Omental fat pad (tissue), 4 donors: ENCODE results near the gene LCN12. TPM values are rescaled to one million over a fixed set of nuclear protein-coding genes. Genes with fewer than 3 reads are reported as not detected.

Source experiments
- ATAC-seq: fragments of 150-250 bp; one replicate; pipeline ENCODE4 v1.9.1; 2016; ENCODE audit warnings: mild to moderate bottlenecking, moderate library complexity; ENCODE audit not compliant: low FRiP score
- DNase-seq: peaks from one replicate; pipeline ENCODE4 v3.0.0-alpha.2; 2019; ENCODE audit warnings: low spot score
- total RNA-seq, 4 donors: library from RNA; depleted of rRNA; stranded (reverse); fragments of >200 nt; gene quantifications; one replicate each; pipeline ENCODE4 v1.1.0, GENCODE V29; 2016
- TF ChIP-seq, protein P1 (sequence below), 3 donors: fragments of 450-650 bp; IDR thresholded peaks; one replicate each; pipeline ENCODE4 v1.5.1; 2016 to 2017; ENCODE audit warnings: antibody characterized with exemption in 3 of 3, mild to moderate bottlenecking in 3 of 3, moderate library complexity in 2 of 3

LCN12 gene
- total RNA-seq, 4 donors from 2014 or later = 0.46 TPM; not detected in 3

DNA sequence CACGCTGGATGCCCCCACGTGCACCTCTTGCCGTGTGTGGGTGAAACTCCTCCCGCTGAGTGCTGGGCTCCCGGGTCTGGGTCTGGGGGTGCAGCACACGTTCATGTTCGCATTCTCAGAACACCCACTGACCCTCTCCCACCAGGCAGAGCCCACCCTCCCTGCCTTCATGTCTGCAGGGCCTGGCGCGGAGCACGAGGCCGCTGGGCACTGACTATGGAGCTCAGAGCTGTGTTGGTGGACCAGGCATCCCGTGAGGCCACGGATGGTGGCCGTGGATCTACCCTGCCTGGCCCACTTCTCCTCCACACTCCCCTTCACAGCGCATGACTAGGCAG lies 8.8 kb downstream of the LCN12 start:
- TF ChIP-seq, protein P1, sequence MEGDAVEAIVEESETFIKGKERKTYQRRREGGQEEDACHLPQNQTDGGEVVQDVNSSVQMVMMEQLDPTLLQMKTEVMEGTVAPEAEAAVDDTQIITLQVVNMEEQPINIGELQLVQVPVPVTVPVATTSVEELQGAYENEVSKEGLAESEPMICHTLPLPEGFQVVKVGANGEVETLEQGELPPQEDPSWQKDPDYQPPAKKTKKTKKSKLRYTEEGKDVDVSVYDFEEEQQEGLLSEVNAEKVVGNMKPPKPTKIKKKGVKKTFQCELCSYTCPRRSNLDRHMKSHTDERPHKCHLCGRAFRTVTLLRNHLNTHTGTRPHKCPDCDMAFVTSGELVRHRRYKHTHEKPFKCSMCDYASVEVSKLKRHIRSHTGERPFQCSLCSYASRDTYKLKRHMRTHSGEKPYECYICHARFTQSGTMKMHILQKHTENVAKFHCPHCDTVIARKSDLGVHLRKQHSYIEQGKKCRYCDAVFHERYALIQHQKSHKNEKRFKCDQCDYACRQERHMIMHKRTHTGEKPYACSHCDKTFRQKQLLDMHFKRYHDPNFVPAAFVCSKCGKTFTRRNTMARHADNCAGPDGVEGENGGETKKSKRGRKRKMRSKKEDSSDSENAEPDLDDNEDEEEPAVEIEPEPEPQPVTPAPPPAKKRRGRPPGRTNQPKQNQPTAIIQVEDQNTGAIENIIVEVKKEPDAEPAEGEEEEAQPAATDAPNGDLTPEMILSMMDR (IDR thresholded peaks at IDR 0.05) = no peak
- DNase-seq (no peak), ATAC-seq (no peak)

DNA sequence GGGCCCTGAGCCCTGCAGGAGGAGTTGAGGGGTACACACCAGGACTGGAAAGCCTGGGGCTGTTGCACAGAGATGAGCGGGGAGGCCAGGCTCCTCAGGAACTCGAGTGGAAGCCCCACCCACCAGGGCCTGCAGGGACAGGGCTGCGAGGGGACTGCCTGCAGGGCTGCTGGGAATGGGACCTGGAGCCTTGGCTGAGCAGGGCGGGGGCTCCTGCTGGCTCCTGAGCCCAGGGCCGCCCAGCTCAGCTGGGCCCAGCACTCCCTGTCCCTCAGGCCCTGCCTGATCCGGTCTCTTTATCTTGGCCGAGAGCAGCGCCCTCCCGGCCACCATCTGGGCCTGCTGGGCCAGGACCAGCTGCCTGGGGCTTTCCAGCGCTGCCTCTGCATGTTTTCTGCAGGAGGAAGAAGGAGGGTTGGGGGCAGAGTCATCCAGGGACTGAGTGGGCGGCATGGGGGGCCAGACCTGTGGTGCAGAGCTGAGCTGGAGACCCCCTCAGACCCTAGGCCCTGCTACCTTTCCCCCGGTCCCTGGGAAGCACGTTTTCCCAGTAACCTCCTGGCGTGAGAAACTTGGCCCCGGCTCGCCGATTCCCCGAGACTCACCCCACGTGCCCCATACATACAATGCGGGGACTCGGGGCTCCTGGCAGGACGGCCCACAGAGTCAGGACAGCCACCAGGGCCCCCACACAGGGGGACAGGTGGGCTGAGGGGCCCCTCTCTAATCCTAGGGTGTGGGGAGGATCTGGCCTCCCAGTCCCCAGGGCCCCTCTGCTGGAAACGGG lies 9.4 kb downstream of the LCN12 start:
- TF ChIP-seq, protein P1 (IDR thresholded peaks at IDR 0.05) = no peak
- no peak for DNase-seq

DNA sequence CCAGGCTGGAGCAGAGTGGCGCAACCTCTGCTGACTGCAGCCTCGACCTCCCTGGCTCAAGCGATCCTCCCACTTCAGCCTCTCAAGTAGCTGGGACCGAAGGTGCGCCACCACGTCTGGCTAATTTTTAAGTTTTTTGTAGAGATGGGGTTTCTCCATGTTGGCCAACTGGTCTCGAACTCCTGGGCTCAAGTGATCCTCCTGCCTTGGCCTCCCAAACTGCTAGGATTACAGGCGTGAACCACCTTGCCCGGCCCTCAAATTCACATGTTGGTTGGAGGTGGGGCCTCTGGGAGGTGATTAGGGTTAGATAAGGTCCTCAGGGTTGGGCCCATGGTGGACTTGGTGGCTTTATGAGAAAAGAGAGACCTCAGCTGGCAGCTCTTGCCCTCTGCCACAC lies 10.1 kb downstream of the LCN12 start:
- DNase-seq (no peak), ATAC-seq (no peak)
- TF ChIP-seq, protein P1 (IDR thresholded peaks at IDR 0.05) = no peak

More for the DNA sequence above, 9.4 kb downstream of the LCN12 start:
- no peak for ATAC-seq

DNA sequence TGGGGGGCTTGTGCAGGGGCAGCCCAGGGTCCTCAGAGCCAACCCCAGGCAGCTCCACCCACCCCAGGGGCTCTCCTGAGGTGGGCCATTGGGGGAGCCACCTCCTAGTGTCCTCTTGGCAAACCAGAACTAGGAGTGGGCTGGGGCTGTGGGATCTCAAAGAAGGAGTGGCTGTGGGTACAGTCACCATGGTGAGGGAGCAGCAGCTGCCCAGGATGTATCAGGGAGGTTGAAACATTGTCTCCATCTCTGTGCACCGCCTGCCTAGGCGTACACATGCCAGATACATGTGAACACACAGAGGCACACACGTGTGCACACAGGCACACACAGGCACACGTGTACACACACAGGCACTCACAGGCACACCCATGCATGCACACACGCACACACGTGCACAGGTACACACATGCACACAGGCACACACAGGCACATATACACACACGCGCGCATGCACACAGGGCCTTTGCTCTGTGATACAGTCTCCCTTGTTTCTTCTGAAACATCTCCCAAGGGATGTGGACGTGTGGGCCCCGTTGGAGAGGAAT lies 10.7 kb downstream of the LCN12 start:
- ATAC-seq = no peak
- DNase-seq = no peak

DNA sequence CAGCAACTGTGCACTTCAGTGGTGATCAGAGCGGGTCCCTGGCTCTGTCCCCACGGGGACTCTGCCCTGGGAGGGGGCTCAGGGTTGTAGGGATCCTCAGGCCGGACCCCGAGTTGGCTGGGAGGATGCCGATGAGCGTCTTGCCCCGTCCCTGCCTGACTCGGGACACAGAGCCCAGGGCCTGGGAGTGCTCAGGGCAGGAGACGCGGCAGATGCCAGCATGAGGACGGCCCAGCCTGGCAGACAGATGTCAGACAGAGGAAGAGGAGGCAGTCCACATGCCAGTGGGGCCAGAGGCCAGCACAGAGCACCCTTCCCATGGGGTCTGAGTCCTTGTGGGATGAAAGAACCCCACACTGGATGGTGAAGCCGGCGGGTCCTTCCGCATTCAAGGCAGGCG lies 11.3 kb downstream of the LCN12 start:
- DNase-seq (no peak), ATAC-seq (no peak)
- TF ChIP-seq, protein P1 (IDR thresholded peaks at IDR 0.05) = no peak

More for the DNA sequence above, 10.7 kb downstream of the LCN12 start:
- TF ChIP-seq, protein P1 (IDR thresholded peaks at IDR 0.05) = no peak

DNA sequence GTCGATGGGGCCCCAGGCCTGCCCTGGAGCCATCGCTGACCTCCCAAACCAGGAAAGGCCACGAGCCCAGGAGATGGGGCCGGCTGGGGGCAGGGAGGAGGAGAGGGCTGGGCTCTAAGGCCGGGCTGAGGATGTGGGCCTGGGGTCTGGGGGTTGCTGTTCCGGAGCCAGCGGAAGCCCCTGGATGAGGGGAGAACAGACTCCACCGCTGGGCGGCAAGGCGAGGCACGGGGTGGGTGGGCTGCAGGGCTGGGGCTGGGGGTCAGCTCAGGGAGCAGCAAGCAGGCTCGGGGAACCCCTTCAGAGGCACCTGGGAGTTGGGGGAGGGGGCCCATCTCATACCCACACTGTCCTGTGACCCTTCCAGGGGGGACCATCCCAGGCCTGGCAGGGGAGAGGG lies 11.7 kb downstream of the LCN12 start:
- TF ChIP-seq, protein P1 (IDR thresholded peaks at IDR 0.05) = no peak
- no peak for ATAC-seq
- DNase-seq = no peak

DNA sequence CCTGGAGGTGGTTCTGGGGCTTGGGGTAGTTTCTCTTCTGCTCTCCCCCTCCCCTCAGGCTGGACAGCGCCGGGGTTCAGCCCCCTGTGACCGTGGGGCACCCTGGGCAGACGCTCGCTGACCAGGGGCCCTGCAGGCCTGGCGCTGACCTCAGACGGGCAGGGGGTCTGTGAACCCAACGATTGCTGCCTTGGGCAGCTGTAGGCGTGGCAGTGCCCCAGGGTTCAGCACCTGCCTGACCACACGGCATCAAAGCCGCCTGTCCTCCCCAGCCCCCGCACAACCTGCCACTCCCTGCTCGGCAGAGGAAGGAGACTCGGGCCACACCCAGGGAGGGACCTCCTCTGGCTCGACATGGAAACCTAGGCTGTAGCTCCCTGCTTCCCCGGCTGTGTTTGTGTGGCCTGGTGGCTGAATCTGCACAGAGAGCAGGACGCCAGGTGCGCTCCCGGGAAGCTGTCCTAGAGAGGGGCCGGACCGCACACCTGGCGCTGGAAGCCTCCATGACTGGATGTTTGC lies 12.2 kb downstream of the LCN12 start:
- ATAC-seq (no peak), DNase-seq (no peak)
- TF ChIP-seq, protein P1 (IDR thresholded peaks at IDR 0.05) = no peak
